ENCODE results near the gene ATP5PD. TPM values are rescaled to one million over a fixed set of nuclear protein-coding genes. Genes with fewer than 3 reads are reported as not detected.

Gene ATP5PD
- total and polyA plus RNA-seq, 2 of the 13 experiments (the other 11 are each of a cell fraction or from before 2014, with no cell fraction given), result 158 to 428 TPM

- 89% methylated on average over 13 of the region's 13 CpGs for WGBS (ENCODE audit: low lambda C conversion rate)
- ChIA-PET CTCF (ENCODE audit: low intra/inter-chr PET ratio, low total read pairs) (no interaction called here), POLR2A (interaction anchor here (0.9 to 1.2 kb wide), 3 partner anchors 14 to 31 kb away, joined by 3 read pairs; no protein-coding TSS in a partner anchor)
- H3K9ac ChIP-seq (ENCODE audit: insufficient read depth, low read depth, low read length), result no peak overlapping the region
- intact Hi-C loops (cut with micrococcal nuclease; ENCODE audit: unreplicated experiment), result no loop called here
- 0 out of 2 replicates have a peak, but pooled peaks cover 5% of the 10 kb centered on the region for H3K4me1 ChIP-seq (ENCODE audit: insufficient read depth, low read length)
- DNase-seq (ENCODE audit: low spot score), result no peak
- H3K27ac ChIP-seq (ENCODE audit: extremely low read length, insufficient read depth, low read length), result no peak overlapping the region
- TF ChIP-seq ZNF124 (CRISPR knock-in tag; IDR thresholded peaks at IDR 0.05) (no peak), PAWR (CRISPR knock-in tag; IDR thresholded peaks at IDR 0.05; ENCODE audit: borderline replicate concordance) (no peak), NCOR1 (IDR thresholded peaks at IDR 0.05; ENCODE audit: borderline replicate concordance, low read length) (no peak), XRCC5 (optimal IDR thresholded peaks at IDR 0.05; ENCODE audit: low read length) (no peak), GZF1 (CRISPR knock-in tag; IDR thresholded peaks at IDR 0.05) (no peak), GATA4 (IDR thresholded peaks at IDR 0.05; ENCODE audit: borderline replicate concordance, low read depth) (no peak), KLF15 (CRISPR knock-in tag; IDR thresholded peaks at IDR 0.05; ENCODE audit: borderline replicate concordance) (no peak), ZNF101 (CRISPR knock-in tag; IDR thresholded peaks at IDR 0.05; ENCODE audit: borderline replicate concordance, low read depth) (no peak), SETDB1 (CRISPR knock-in tag; IDR thresholded peaks at IDR 0.05; ENCODE audit: borderline replicate concordance) (no peak), AHR (CRISPR knock-in tag; IDR thresholded peaks at IDR 0.05) (no peak), HNF4A (CRISPR knock-in tag; IDR thresholded peaks at IDR 0.05) (no peak), ZFP1 (CRISPR knock-in tag; IDR thresholded peaks at IDR 0.05) (no peak), ZNF589 (CRISPR knock-in tag; conservative IDR thresholded peaks at IDR 0.05) (no peak), HIVEP1 (CRISPR knock-in tag; IDR thresholded peaks at IDR 0.05) (no peak)
- no peaks in the 10 kb centered on the region for H3K9me3 ChIP-seq (ENCODE audit: low read length)
- no TSS peak for BruUV-seq (replicated peaks)
- no peaks in the 10 kb centered on the region for H3K27me3 ChIP-seq (ENCODE audit: control insufficient read depth in 1 of 2, insufficient read depth in 2 of 2, low read length in 2 of 2)
- H3K4me2 ChIP-seq (ENCODE audit: low read depth, low read length), result no peak overlapping the region
- in situ Hi-C loops (cut with HindIII; ENCODE audit: extremely low pct_ligation_motif_present, low pct_unique_long_range_greater_than_20kb), result no loop called here
- no peak for FAIRE-seq
- H3K36me3 ChIP-seq (replicated peaks in 1 of 2; ENCODE audit: control insufficient read depth in 1 of 2, insufficient read depth in 2 of 2, low read length in 2 of 2), result peaks cover 25 to 53% of the 10 kb centered on the region in 2 experiments
- H3K79me2 ChIP-seq (ENCODE audit: insufficient read depth, low read length), result no peaks in the 10 kb centered on the region
- no peaks in the 10 kb centered on the region for H4K20me1 ChIP-seq (ENCODE audit: insufficient read depth, low read length)
- H3K4me3 ChIP-seq (replicated peaks in 1 of 3; ENCODE audit: insufficient read depth in 1 of 3, low read depth in 2 of 3, low read length in 3 of 3), result no peak overlapping the region
- no peak overlapping the region for H2AFZ ChIP-seq (ENCODE audit: low read length)
- ATAC-seq, result no peak
Observed at GRCh38 chr17:75063201-75063600, 16.4 kb upstream of the ATP5PD start.
